Vein endothelial cell (primary cell): ENCODE measurements around the gene SPDYA. TPM values are rescaled to one million over a fixed set of nuclear protein-coding genes. Genes with fewer than 3 reads are reported as not detected.

Experiments
- total RNA-seq: library from RNA; depleted of rRNA; stranded (reverse); fragments of >200 nt; gene quantifications from 2 replicates; pipeline ENCODE4 v1.2.3, GENCODE V29; 2012

The SPDYA gene
- 0.33 and 0.67 TPM in 2 replicates for total RNA-seq

DNA sequence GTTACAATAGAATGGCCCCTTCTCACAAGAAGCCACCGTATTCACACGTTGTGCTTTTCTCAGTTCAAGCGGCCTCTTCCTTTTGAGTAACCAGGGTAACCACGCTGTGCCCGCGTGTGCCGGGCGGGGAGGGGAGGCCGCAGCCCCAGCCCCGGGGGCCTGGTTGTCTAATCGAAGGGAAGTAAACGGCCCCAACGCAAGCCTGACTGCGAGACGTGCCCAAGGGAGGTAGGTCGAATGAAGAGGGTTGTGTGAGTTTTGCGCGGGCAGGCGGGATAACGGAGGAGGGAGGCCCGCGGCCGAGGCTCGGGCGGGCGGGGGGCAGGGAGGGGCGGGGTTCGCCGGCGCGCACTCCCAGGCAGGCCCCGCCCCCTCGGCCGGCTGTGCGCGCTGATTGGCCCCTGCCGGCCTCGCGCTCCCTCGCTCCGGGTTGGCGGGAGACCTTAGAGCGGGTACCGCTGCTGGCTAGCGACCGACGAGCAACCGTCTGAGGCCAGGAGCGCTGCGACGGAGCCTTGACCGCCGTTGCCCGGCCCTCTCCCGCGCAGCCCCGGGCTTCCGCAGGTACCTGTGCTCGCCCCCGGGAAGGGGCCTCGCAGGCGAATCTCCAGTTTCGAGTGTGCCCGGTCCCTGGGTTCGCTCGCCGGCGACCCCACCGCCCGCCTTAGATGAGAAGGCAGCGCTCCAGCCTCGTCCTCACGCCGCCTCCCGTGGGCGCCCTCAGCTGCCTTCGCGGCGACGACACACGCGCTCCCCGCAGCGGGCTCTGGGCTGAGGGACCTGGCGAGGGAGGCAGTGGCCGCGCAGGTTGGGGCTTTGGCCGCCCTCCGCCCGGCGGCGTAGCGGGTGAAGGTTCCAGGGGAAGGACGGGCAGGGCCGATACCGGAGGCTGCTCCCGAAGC is at the start of gene SPDYA:
TSS of gene SPDYA (plus strand) at position 451 of the 902 bp plus-strand sequence. CDS start 5,181 bp downstream, outside the sequence.

DNA sequence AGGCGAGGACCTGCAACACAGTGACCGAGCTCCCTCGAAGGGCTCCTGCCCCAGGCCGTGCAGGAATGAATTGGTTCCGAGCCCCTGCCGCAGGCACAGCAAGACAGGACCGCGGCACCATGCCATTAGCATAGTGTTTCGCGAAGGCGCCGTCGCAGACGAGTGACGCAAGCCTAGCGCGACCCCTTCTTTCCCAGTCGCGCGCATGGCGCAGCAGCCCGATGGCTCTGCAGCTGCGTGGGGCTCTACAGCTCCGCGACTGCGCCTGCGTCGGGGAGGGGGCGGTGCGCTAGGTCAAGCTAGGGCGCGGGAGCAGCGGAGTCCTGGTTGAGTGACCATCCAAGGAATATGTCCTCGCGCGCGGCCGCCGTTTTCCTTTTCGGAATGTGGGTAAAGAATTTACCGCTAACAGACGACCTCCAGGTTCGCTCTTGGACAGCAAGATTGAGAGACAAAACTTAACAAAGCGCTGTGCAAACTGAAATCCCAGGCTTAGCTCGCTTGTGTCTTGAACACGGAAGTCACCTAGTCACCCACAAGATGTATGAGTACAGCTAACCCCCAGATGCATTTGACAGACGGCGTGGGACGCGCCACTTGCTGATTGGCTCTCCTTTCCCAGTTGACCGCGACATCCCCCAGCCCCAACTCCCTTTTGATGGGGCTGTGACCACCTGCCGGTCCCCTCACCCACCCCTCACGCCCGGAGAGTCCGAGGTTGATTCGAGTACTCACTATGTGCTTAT is 59.7 kb downstream of the SPDYA start, which contains the start of gene TRMT61B:
TSS of gene TRMT61B (minus strand) at position 164 of the 746 bp plus-strand sequence. CDS start at position 132, 32 bp downstream.

DNA sequence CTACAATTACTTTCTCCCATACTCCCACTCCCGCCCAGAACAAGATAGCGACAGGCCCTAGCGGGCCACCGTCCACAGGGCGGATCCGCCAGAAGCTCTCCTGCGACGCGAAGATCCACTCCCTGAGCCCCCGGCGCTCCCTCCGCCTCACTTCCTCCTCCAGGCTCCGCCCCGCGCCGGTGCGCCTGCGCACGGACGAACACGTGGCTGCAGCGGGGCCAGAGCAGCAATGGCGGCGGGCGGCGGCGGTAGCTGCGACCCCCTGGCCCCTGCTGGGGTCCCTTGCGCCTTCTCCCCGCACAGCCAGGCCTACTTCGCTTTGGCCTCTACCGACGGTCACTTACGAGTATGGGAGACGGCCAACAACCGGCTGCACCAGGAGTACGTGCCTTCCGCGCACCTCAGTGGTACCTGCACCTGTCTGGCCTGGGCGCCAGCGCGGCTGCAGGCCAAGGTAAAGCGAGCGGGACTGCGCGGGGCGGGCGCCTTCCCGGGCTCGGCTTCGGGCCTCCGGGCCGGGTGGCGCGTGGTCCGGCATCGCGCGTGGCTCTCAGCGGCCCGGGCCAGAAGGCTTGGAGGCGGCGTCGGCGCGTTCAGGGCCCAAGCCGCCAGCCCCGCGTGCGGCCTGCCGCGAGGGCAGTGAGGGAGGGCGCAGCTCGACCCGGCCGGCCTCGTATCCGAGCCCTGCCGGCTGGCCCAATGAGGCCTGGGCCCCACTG is 84.0 kb downstream of the SPDYA start, which contains the start of gene WDR43:
TSS of gene WDR43 (plus strand) at position 198 of the 719 bp plus-strand sequence. CDS start at position 230, 32 bp downstream.

Other genes with a start within 250 kb of the SPDYA start
- 131 and 159 TPM in 2 replicates for gene PPP1CB, start 59.0 kb upstream of the SPDYA start, total RNA-seq
- gene TRMT61B, start 59.5 kb downstream of the SPDYA start, total RNA-seq: 8.1 and 9.8 TPM in 2 replicates
- gene WDR43, start 83.8 kb downstream of the SPDYA start, total RNA-seq: 108 and 123 TPM in 2 replicates
- 0.10 TPM in 1 of 2 replicates, not detected in the other for gene TOGARAM2, start 170.5 kb downstream of the SPDYA start, total RNA-seq